Large intestine (tissue), 3 donors: Measurements from ENCODE around the gene RIN1. TPM values are rescaled to one million over a fixed set of nuclear protein-coding genes. Genes with fewer than 3 reads are reported as not detected.
A peak's percentile ranks its signal among the peaks of the same experiment; 100 is the strongest.
"Not testable (repeated sequence)": the region's sequence is repeated elsewhere in the genome, so short reads cannot be mapped to it uniquely, and the experiment has no call there.

Source experiments
- DNase-seq, 2 donors: peaks; one replicate each; pipeline versions ENCODE4 v3.0.0 to v3.0.0-alpha.2; 2013
- H3K27ac ChIP-seq: one replicate; pipeline ENCODE4 v1.5.1; 2013; ENCODE audit warnings: low read length
- H3K27me3 ChIP-seq: 2 replicates; pipeline ENCODE4 v1.6.1; 2013; ENCODE audit warnings: low read length; ENCODE audit not compliant: control insufficient read depth, insufficient read depth
- H3K36me3 ChIP-seq: 2 replicates; pipeline ENCODE4 v1.6.1; 2013; ENCODE audit warnings: low read length; ENCODE audit not compliant: control insufficient read depth, insufficient read depth
- H3K4me1 ChIP-seq: one replicate; pipeline ENCODE4 v1.6.1; 2013; ENCODE audit warnings: low read length; ENCODE audit not compliant: control insufficient read depth, insufficient read depth
- H3K4me3 ChIP-seq: one replicate; pipeline ENCODE4 v1.5.1; 2013; ENCODE audit warnings: low read length
- H3K9me3 ChIP-seq: one replicate; pipeline ENCODE4 v1.6.1; 2013; ENCODE audit warnings: mild to moderate bottlenecking, low read depth, low read length, moderate library complexity; ENCODE audit not compliant: control insufficient read depth
- WGBS: methylation state at CpG from one replicate; pipeline ENCODE4 v1.1.5; 2013; ENCODE audit warnings: low lambda C conversion rate; ENCODE audit not compliant: insufficient coverage; 5-methylcytosine and 5-hydroxymethylcytosine counted together
- polyA plus RNA-seq: library from polyadenylated mRNA; unstranded; fragments of 120-200 nt; gene quantifications from one replicate; pipeline ENCODE4 v1.2.1, GENCODE V29; 2013

The RIN1 gene
- polyA plus RNA-seq, 1 donor = 5.2 TPM

DNA sequence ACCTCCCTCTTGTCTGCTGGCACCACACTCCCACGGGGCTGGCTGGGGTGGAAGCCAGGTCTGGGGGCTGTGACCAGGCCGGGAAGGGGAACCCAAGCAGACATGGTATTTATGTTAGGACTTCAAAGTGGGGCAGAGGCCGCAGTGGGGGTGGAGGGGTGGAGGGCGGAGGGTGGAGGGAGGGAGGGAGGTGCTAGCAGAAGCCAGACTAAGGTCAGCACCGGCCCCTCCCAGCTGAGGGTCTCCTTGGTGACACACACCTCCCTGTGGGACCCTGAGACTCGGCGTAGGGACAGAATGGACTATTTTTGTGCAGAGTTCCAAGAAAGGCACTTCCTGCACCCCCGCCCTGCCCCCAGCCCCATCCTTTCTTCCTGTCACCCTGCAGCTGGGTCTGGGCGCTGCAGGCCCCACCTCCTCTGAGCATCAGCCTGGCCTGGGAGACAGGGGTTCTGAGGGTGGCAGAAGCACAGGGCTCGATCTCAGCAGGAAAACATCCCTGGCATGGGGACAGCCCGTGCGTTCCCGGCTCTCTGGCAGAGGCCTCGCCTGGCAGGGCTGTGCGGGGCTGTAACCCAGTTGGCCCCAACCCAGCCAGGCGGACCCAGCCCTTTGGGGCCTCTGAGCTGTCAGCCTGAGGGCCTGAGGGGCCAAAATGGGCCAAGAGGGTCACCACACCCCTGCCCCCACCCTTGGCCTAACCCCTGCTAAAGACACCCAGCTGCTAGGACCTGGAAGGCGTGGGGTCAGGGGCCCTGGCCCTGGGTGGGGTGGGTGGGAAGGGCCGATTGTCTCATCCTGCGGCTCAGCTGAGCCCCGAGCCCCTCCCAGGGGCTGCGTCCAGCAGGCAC, 9.7 kb downstream of the RIN1 start:
- Histone ChIP-seq H3K4me1 (peaks cover 21% of the 10 kb centered on the region), H3K4me3 (no peak overlapping the region), H3K9me3 (no peaks in the 10 kb centered on the region), H3K27ac (peak overlapping the region; percentile 18), H3K27me3 (no peaks in the 10 kb centered on the region), H3K36me3 (peaks cover under 1% of the 10 kb centered on the region)
- no CpG with 5 or more reads among the region's 21 CpGs for WGBS
- DNase-seq = peak in 1 of 2 donors; percentile 28

GRCh38 chr11:66325263-66325671, 11.0 kb downstream of the RIN1 start:
- peaks cover 21% of the 10 kb centered on the region for H3K4me1 ChIP-seq
- no peak overlapping the region for H3K4me3 ChIP-seq
- no peaks in the 10 kb centered on the region for H3K27me3 ChIP-seq
- no peaks in the 10 kb centered on the region for H3K9me3 ChIP-seq
- no peak overlapping the region for H3K27ac ChIP-seq
- no CpG with 5 or more reads among the region's 8 CpGs for WGBS
- no peaks in the 10 kb centered on the region for H3K36me3 ChIP-seq
- DNase-seq = no peak

DNA sequence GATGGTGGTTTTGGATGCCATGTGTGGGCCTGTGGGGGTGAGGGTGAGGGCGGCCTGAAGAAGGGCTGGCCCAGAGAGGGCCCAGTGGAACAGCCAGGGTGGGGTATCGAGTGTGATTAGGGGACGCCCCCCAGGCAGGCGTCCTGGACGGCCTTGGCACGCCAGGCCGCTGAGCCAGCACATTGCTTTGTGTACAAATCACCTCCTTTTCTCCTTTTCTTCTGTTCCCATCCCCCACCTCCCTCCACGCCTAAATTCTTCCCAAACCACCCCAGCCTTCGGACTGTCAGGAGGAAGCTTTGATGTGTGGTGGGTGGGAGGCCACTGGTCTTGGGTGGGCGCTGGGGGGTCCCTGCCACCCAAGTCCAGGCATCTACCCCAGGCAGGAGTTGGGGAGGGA, 11.6 kb downstream of the RIN1 start:
- Histone ChIP-seq H3K36me3 (no peaks in the 10 kb centered on the region), H3K9me3 (peaks cover under 1% of the 10 kb centered on the region), H3K4me3 (no peak overlapping the region), H3K27me3 (no peaks in the 10 kb centered on the region), H3K27ac (no peak overlapping the region), H3K4me1 (peaks cover 21% of the 10 kb centered on the region)
- no peak for DNase-seq
- no CpG with 5 or more reads among the region's 10 CpGs for WGBS

GRCh38 chr11:66323684-66324083, 12.6 kb downstream of the RIN1 start:
- Histone ChIP-seq H3K4me1 (peaks cover 26% of the 10 kb centered on the region), H3K27ac (no peak overlapping the region), H3K9me3 (peaks cover 5% of the 10 kb centered on the region), H3K27me3 (no peaks in the 10 kb centered on the region), H3K36me3 (no peaks in the 10 kb centered on the region), H3K4me3 (no peak overlapping the region)
- WGBS = 100% methylated on average over 1 of the region's 1 CpG
- no peak for DNase-seq

- peaks cover 26% of the 10 kb centered on the region for H3K4me1 ChIP-seq
- no peaks in the 10 kb centered on the region for H3K36me3 ChIP-seq
- DNase-seq = no peak
- no peak overlapping the region for H3K27ac ChIP-seq
- H3K9me3 ChIP-seq = peaks cover 5% of the 10 kb centered on the region
- H3K27me3 ChIP-seq = no peaks in the 10 kb centered on the region
- H3K4me3 ChIP-seq = no peak overlapping the region
- no CpG with 5 or more reads among the region's 11 CpGs for WGBS
These were observed 13.4 kb downstream of the RIN1 start for GRCh38 chr11:66322732-66323427.

GRCh38 chr11:66321606-66322005, 14.6 kb downstream of the RIN1 start:
- WGBS = no CpG with 5 or more reads among the region's 4 CpGs
- no peak overlapping the region for H3K27ac ChIP-seq
- DNase-seq = no peak

DNA sequence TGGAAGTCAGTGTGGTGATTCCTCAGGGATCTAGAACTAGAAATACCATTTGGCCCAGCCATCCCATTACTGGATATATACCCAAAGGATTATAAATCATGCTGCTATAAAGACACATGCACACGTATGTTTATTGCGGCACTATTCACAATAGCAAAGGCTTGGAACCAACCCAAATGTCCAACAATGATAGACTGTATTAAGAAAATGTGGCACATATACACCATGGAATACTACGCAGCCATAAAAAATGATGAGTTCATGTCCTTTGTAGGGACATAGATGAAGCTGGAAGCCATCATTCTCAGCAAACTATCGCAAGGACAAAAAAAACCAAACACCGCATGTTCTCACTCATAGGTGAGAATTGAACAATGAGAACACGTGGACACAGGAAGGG, 15.5 kb downstream of the RIN1 start:
- WGBS = no CpG with 5 or more reads among the region's 6 CpGs
- H3K4me3 ChIP-seq, H3K9me3 ChIP-seq, H3K27me3 ChIP-seq, H3K27ac ChIP-seq, H3K36me3 ChIP-seq, DNase-seq: not testable (repeated sequence)
- peaks cover 23% of the 10 kb centered on the region for H3K4me1 ChIP-seq

More at GRCh38 chr11:66321606-66322005, 14.6 kb downstream of the RIN1 start:
- Histone ChIP-seq H3K27me3 (no peaks in the 10 kb centered on the region), H3K4me3 (no peak overlapping the region), H3K9me3 (peaks cover 5% of the 10 kb centered on the region), H3K36me3 (no peaks in the 10 kb centered on the region), H3K4me1 (peaks cover 26% of the 10 kb centered on the region)

DNA sequence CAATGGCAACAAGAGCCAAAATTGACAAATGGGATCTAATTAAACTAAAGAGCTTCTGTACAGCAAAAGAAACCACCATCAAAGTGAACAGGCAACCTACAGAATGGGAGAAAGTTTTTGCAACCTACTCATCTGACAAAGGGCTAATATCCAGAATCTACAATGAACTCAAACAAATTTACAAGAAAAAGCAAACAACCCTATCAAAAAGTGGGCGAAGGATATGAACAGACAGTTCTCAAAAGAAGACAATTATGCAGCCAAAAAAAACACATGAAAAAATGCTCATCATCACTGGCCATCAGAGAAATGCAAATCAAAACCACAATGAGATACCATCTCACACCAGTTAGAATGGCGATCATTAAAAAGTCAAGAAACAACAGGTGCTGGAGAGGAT, 15.9 kb downstream of the RIN1 start:
- not testable (repeated sequence) for H3K9me3 ChIP-seq, H3K27ac ChIP-seq, H3K4me3 ChIP-seq, DNase-seq, H3K36me3 ChIP-seq, H3K27me3 ChIP-seq
- no CpG with 5 or more reads among the region's 2 CpGs for WGBS
- H3K4me1 ChIP-seq = peaks cover 23% of the 10 kb centered on the region

DNA sequence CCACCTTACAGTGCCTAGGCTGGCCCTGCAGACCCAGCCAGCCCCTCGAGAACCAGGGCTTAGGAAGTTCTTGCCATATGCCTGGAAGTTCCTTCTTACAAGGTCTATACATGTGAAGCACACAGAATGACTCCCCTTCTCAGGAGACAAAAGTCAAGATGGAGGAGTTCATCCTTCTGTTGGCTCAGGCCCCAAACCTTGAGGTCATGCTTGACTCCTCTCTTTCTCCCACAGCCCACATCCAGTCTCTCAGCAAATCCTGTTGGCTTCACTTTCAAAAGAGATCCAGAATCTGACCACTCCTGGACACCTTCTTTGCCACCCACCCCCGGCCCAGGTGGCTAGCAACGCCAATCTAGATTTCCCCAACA, 17.6 kb downstream of the RIN1 start:
- no peaks in the 10 kb centered on the region for H3K27me3 ChIP-seq
- H3K36me3 ChIP-seq = no peaks in the 10 kb centered on the region
- peak overlapping the region; percentile 79 for H3K27ac ChIP-seq
- H3K4me1 ChIP-seq = peaks cover 27% of the 10 kb centered on the region
- H3K9me3 ChIP-seq = peaks cover 5% of the 10 kb centered on the region
- DNase-seq = no peak
- no peak overlapping the region for H3K4me3 ChIP-seq
- WGBS = no CpG with 5 or more reads among the region's 3 CpGs

DNA sequence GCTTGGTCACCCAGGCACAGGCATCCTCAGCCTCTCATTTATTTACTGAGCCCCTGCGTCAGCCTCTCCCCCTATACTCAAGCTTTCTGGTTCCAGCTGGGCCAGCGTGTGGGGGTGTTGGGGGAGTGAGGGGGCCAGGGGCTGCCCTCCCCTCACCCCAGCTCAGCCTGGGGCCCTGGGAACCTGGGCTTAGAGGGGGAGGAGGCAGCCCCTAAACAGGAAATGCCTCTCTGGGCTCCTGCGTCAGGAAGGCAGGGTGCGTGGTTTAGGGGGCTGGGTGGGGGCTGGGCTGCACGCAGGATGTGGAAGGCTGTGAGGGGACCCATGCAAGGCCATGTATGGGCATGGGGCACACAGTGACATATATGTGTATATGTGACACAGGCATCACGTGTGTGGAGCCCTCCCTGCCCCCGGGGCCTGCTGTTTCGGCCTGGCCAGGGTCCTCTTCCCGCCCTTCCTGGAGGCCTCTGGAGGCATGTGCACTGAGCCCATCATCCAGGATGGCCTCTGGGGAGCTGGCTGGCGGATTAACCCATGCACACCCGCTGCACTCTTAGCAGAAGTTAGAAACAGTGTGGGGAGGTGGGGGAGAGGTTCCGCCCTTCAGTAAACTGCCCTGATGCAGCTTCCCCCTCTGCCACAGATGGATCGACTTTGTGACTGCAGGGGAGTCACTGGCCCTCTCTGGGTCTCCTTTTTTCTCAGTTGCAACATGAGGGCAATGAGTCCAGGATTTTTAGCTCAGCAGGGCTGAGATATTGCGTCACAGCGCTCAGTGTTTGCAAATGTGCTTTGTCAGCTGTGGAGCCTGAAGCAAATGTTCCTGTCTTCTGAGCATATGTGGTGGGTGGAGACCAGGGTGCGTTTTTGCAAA, 18.3 kb downstream of the RIN1 start:
- H3K27me3 ChIP-seq = no peaks in the 10 kb centered on the region
- no CpG with 5 or more reads among the region's 16 CpGs for WGBS
- H3K4me3 ChIP-seq = no peak overlapping the region
- DNase-seq = peak; percentile 66 to 71
- H3K4me1 ChIP-seq = peaks cover 33% of the 10 kb centered on the region
- H3K9me3 ChIP-seq = peaks cover 5% of the 10 kb centered on the region
- no peaks in the 10 kb centered on the region for H3K36me3 ChIP-seq
- peak overlapping the region; percentile 79 for H3K27ac ChIP-seq
